SU-DHL-6 (cell line): ENCODE data around the gene AHI1.

Source experiments
- H2AFZ ChIP-seq: fragments of 200-600 bp; sonication (generic); 2 replicates; pipeline ENCODE4 v1.6.1; 2014; ENCODE audit warnings: low read depth, mild to moderate bottlenecking, moderate library complexity, mixed read lengths, antibody characterized with exemption, low read length; ENCODE audit not compliant: severe bottlenecking
- H3F3A ChIP-seq: fragments of 200-600 bp; shearing (Covaris generic); 2 replicates; pipeline ENCODE4 v1.6.0; 2016; ENCODE audit warnings: antibody characterized with exemption, mild to moderate bottlenecking; ENCODE audit not compliant: insufficient read depth
- H3K27ac ChIP-seq: fragments of 200-600 bp; sonication (generic); 2 replicates; pipeline ENCODE4 v1.5.1; 2016; ENCODE audit warnings: low read depth, mild to moderate bottlenecking, low read length, moderate library complexity, mixed read lengths
- H3K27me3 ChIP-seq: fragments of 200-600 bp; sonication (generic), shearing (Covaris generic); 2 replicates; pipeline ENCODE4 v1.6.0; 2014; ENCODE audit warnings: mild to moderate bottlenecking, low read length
- H3K36me3 ChIP-seq: fragments of 200-600 bp; sonication (generic); 2 replicates; pipeline ENCODE4 v1.6.1; 2014; ENCODE audit warnings: mild to moderate bottlenecking, low read length, mixed read lengths
- H3K4me2 ChIP-seq: fragments of 300-600, 200-600 bp; shearing (Covaris generic), sonication (generic); 2 replicates; pipeline ENCODE4 v1.6.0; 2014; ENCODE audit warnings: low read length, low read depth, mild to moderate bottlenecking; ENCODE audit not compliant: poor library complexity, severe bottlenecking
- H3K4me3 ChIP-seq: fragments of 200-600 bp; sonication (generic); 2 replicates; pipeline ENCODE4 v1.5.1; 2014; ENCODE audit warnings: antibody characterized with exemption, low read length, mild to moderate bottlenecking, mixed read lengths; ENCODE audit not compliant: insufficient read depth, poor library complexity, severe bottlenecking
- H3K79me2 ChIP-seq: fragments of 200-600 bp; sonication (generic); 2 replicates; pipeline ENCODE4 v1.6.1; 2014; ENCODE audit warnings: mild to moderate bottlenecking, low read length, moderate library complexity; ENCODE audit not compliant: insufficient read depth
- H3K9ac ChIP-seq: fragments of 200-600 bp; sonication (generic); 2 replicates; pipeline ENCODE4 v1.7.0; 2014; ENCODE audit warnings: mild to moderate bottlenecking, low read length
- H3K9me2 ChIP-seq: fragments of 200-600 bp; sonication (generic); replicated peaks from 2 replicates; pipeline ENCODE4 v1.6.1; 2014; ENCODE audit warnings: low read length; ENCODE audit not compliant: insufficient read depth
- H3K9me3 ChIP-seq: fragments of 200-600 bp; sonication (generic); 2 replicates; pipeline ENCODE4 v1.6.1; 2014; ENCODE audit warnings: low read length, mixed read lengths; ENCODE audit not compliant: insufficient read depth
- H4K20me1 ChIP-seq: fragments of 200-600 bp; sonication (generic); 2 replicates; pipeline ENCODE4 v1.6.1; 2014; ENCODE audit warnings: low read depth, mild to moderate bottlenecking, antibody characterized with exemption, low read length, moderate library complexity, mixed read lengths
- EZH2phosphoT487 ChIP-seq: fragments of 200-600 bp; sonication (generic), shearing (Covaris generic); conservative IDR thresholded peaks from 2 replicates; pipeline ENCODE4 v1.6.1; 2018; ENCODE audit warnings: mild to moderate bottlenecking, antibody characterized with exemption, low read length, moderate library complexity, mixed read lengths
- TF ChIP-seq, protein P1 (sequence below): fragments of 200-600 bp; sonication (generic); IDR thresholded peaks from one replicate; pipeline ENCODE4 v1.5.1; 2017; ENCODE audit warnings: antibody characterized with exemption, mild to moderate bottlenecking, low read length, moderate library complexity; ENCODE audit not compliant: insufficient read depth, poor library complexity, severe bottlenecking

AHI1 gene

GRCh38 chr6:135520781-135521180 lies 23.2 kb upstream of the AHI1 start:
- Histone ChIP-seq H3K4me3 (no peak overlapping the region), H3K9me2 (no peaks in the 10 kb centered on the region), H3K9ac (no peak overlapping the region), H3K4me2 (no peak overlapping the region), H4K20me1 (no peaks in the 10 kb centered on the region), H3K27ac (no peak overlapping the region), H3K36me3 (no peaks in the 10 kb centered on the region), H3F3A (no peaks in the 10 kb centered on the region), H3K9me3 (no peaks in the 10 kb centered on the region), H3K79me2 (no peaks in the 10 kb centered on the region), H2AFZ (no peak overlapping the region), H3K27me3 (no peaks in the 10 kb centered on the region)
- TF ChIP-seq, protein P1, sequence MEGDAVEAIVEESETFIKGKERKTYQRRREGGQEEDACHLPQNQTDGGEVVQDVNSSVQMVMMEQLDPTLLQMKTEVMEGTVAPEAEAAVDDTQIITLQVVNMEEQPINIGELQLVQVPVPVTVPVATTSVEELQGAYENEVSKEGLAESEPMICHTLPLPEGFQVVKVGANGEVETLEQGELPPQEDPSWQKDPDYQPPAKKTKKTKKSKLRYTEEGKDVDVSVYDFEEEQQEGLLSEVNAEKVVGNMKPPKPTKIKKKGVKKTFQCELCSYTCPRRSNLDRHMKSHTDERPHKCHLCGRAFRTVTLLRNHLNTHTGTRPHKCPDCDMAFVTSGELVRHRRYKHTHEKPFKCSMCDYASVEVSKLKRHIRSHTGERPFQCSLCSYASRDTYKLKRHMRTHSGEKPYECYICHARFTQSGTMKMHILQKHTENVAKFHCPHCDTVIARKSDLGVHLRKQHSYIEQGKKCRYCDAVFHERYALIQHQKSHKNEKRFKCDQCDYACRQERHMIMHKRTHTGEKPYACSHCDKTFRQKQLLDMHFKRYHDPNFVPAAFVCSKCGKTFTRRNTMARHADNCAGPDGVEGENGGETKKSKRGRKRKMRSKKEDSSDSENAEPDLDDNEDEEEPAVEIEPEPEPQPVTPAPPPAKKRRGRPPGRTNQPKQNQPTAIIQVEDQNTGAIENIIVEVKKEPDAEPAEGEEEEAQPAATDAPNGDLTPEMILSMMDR: no peak

DNA sequence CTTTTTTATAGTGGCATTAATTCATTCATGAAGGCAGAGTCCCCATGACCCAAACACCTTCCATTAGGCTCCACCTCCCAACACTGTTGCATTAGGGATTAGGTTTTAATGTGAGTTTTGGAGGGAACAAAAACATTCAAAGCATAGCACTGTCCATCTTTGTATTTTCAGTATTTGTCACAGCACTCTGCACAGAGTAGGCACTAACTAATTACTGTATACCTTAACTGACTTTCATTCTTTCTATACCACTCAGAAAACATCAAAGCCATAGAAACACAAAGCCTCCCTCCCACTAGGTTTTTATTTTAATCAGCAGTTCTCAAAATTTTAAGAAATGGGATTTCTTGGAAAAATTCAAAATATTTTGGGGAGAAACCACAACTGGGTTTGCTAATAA lies 21.8 kb upstream of the AHI1 start:
- H3K9me2 ChIP-seq: no peaks in the 10 kb centered on the region
- no peak overlapping the region for H3K9ac ChIP-seq
- no peak overlapping the region for H3K4me2 ChIP-seq
- no peaks in the 10 kb centered on the region for H3K79me2 ChIP-seq
- H4K20me1 ChIP-seq: no peaks in the 10 kb centered on the region
- no peak overlapping the region for H3K27ac ChIP-seq
- H3K4me3 ChIP-seq: no peak overlapping the region
- H3F3A ChIP-seq: no peaks in the 10 kb centered on the region
- TF ChIP-seq EZH2phosphoT487: no peak
- H2AFZ ChIP-seq: no peak overlapping the region
- H3K36me3 ChIP-seq: no peaks in the 10 kb centered on the region
- H3K9me3 ChIP-seq: no peaks in the 10 kb centered on the region
- H3K27me3 ChIP-seq: no peaks in the 10 kb centered on the region

DNA sequence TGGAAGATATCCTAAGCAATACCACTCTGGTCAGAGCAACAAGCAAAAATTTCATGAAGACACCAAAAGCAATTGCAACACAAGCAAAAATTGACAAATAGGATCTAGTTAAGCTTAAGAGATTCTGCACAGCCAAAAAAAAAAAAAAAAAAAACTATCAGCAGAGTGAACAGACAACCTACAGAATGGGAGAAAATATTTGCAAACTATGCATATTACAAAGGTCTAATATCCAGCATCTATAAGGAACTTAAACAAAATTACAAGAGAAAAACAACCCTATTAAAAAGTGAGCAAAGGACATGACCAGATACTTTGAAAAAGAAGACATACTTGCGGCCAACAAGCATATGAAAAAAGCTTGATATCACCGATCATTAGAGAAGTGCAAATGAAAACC lies 20.0 kb upstream of the AHI1 start:
- H3F3A ChIP-seq: no peaks in the 10 kb centered on the region
- no peak overlapping the region for H3K27ac ChIP-seq
- no peak overlapping the region for H3K9ac ChIP-seq
- TF ChIP-seq, protein P1: no peak
- no peak for TF ChIP-seq EZH2phosphoT487
- H3K4me2 ChIP-seq: no peak overlapping the region
- H3K9me2 ChIP-seq: no peaks in the 10 kb centered on the region
- H3K36me3 ChIP-seq: no peaks in the 10 kb centered on the region
- H3K27me3 ChIP-seq: no peaks in the 10 kb centered on the region
- no peaks in the 10 kb centered on the region for H3K79me2 ChIP-seq
- H3K4me3 ChIP-seq: no peak overlapping the region
- no peaks in the 10 kb centered on the region for H3K9me3 ChIP-seq
- no peaks in the 10 kb centered on the region for H4K20me1 ChIP-seq
- no peak overlapping the region for H2AFZ ChIP-seq

DNA sequence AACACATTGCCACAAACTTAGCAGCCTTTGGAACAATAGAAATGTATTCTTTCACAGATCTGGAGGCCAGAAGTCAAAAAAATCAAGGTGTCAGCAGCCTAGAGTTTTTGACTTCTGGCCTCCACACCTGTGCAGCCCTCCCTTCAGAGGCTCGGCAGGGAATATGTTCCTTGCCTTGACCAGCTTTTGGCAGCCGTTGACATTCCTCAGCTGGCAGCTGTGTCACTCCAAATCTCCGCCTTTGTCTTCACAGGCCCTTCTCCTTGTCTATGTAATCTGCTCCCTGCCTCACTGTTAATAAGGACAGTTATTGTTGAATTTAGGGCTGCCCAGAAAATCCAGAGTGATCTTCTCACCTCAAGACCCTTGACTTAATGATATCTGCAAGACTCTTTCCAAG lies 17.2 kb upstream of the AHI1 start:
- H2AFZ ChIP-seq: no peak overlapping the region
- no peaks in the 10 kb centered on the region for H4K20me1 ChIP-seq
- no peaks in the 10 kb centered on the region for H3K9me3 ChIP-seq
- H3F3A ChIP-seq: no peaks in the 10 kb centered on the region
- H3K27ac ChIP-seq: no peak overlapping the region
- no peak overlapping the region for H3K4me3 ChIP-seq
- no peaks in the 10 kb centered on the region for H3K27me3 ChIP-seq
- no peak overlapping the region for H3K9ac ChIP-seq
- no peaks in the 10 kb centered on the region for H3K79me2 ChIP-seq
- no peak overlapping the region for H3K4me2 ChIP-seq
- no peaks in the 10 kb centered on the region for H3K36me3 ChIP-seq
- TF ChIP-seq EZH2phosphoT487: no peak
- TF ChIP-seq, protein P1: no peak
- H3K9me2 ChIP-seq: no peaks in the 10 kb centered on the region
